PC-9 (cell line): ENCODE results near the gene PRKG1.

Source experiments
- CTCF ChIP-seq: fragments of 200-600 bp; sonication (generic); conservative IDR thresholded peaks from 2 replicates; pipeline ENCODE4 v1.6.1; 2017; ENCODE audit warnings: mixed run types, antibody characterized with exemption, mild to moderate bottlenecking, moderate library complexity
- EZH2 ChIP-seq: fragments of 200-600 bp; sonication (generic); IDR thresholded peaks from 2 replicates; pipeline ENCODE4 v1.8.0; 2017; ENCODE audit warnings: antibody characterized with exemption, low read depth

- TF ChIP-seq EZH2 = no peak
- TF ChIP-seq CTCF = no peak
Observed at GRCh38 chr10:52135101-52135500, 1060.8 kb downstream of the PRKG1 start.
